GM12891 (cell line): ENCODE data around the gene OTOG.

ENCODE experiments used
- DNase-seq: peaks from one replicate; pipeline ENCODE4 v3.0.0; 2011; ENCODE audit warnings: low spot score; ENCODE audit not compliant: insufficient read length
- FAIRE-seq: peaks from 2 replicates; lab custom pipeline; 2011; peaks lifted over from hg19 to GRCh38; lab: Jason Lieb, UNC
- PAX5 ChIP-seq: IDR thresholded peaks from 2 replicates; pipeline ENCODE4 v1.6.1; 2011; ENCODE audit warnings: low read length, moderate library complexity, mild to moderate bottlenecking; ENCODE audit not compliant: insufficient read depth, severe bottlenecking
- POLR2A ChIP-seq: IDR thresholded peaks from 2 replicates; pipeline ENCODE4 v1.6.1; 2011; ENCODE audit warnings: low read depth, low read length, control low read depth
- POLR2AphosphoS5 ChIP-seq: IDR thresholded peaks from 2 replicates; pipeline ENCODE4 v1.6.1; 2011; ENCODE audit warnings: low read depth, low read length, control low read depth
- POU2F2 ChIP-seq: IDR thresholded peaks from 2 replicates; pipeline ENCODE4 v1.6.1; 2011; ENCODE audit warnings: low read depth, mild to moderate bottlenecking, control low read depth, low read length, moderate library complexity
- SPI1 ChIP-seq: IDR thresholded peaks from 2 replicates; pipeline ENCODE4 v1.6.1; 2011; ENCODE audit warnings: low read depth, low read length, control low read depth
- TAF1 ChIP-seq: IDR thresholded peaks from 2 replicates; pipeline ENCODE4 v1.6.1; 2011; ENCODE audit warnings: low read depth, low read length, control low read depth

The OTOG gene

DNA sequence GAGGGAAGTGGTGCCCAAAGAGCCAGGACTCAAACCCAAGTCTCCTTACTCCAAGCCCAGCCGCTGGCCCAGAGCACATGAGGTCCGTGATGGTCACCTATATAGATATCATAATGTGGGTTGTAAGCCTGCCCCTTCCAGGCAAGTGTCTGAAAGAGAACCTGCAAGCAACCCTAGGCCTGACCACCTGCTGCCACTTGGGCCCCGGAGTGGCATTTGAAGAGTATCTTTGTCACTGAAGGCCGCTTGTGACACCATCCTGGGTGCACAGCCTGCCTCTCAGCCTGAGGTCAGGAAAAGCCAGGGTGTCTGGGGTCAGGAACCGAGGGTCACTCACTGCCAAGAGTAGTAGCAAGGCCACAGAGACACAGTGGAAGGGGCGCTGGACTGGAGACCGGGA, 32.4 kb downstream of the OTOG start:
- no peak for TF ChIP-seq PAX5
- TF ChIP-seq POU2F2 = no peak
- TF ChIP-seq SPI1 = no peak
- no peak for TF ChIP-seq POLR2AphosphoS5
- no peak for TF ChIP-seq TAF1
- TF ChIP-seq POLR2A = no peak
- DNase-seq (no peak), FAIRE-seq (no peak)

DNA sequence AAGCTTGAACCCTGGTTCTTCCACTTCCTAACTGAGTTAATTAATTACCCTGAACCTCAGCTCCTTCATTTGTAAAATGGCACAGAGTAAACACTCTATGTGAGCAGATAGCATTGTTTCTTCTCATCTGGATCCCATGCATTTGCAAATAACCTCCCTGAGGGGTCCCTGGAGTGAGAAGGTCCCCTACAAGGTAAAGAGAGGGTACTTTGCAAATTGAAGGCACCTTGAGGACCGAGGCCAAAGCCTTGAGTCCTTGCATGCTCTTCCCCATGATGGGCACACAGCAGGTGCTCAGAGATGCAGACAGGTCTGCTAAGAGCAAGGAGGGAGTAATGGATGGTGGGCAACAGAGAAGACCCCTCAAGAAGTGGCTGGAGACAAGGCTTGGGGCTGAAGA, 33.2 kb downstream of the OTOG start:
- no peak for FAIRE-seq
- TF ChIP-seq TAF1 (no peak), PAX5 (no peak), POU2F2 (no peak), SPI1 (no peak), POLR2AphosphoS5 (no peak), POLR2A (no peak)
- DNase-seq = no peak

DNA sequence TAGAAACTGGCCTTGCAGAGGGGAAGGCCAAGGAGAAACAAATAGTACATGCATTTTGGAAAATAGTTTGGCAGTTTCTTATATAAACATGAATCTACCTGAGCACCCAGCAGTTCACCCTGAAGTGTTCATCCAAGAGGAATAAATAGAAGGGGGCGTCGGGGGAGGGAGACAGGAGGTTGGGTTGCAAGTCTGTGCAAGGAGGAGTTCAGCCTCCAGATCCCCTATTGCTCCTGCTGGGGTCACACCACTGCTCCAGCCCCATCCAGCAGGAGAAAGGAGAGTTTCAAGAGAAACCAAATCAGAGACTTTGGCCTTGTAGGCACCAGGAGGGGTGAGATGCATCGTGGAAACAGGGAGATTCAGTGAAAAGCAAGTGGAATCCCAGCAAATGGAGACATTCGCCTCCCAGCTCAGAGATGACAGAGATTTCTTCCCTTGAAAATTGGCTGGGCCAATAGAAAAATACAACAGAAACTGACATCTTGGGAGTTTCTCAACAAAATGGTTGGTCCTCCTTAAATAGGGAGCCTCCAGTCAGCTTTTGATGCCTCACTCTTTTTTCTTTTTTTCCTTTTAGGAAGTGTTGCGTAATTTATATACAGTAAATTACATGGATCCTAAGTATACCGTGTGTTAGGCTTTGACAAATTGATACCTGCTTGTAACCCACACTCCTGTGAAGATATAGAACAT, 34.1 kb downstream of the OTOG start:
- no peak for DNase-seq
- FAIRE-seq = no peak
- no peak for TF ChIP-seq TAF1
- TF ChIP-seq POLR2AphosphoS5 = no peak
- TF ChIP-seq SPI1 = no peak
- TF ChIP-seq POLR2A = no peak
- TF ChIP-seq POU2F2 = no peak
- TF ChIP-seq PAX5 = no peak

DNA sequence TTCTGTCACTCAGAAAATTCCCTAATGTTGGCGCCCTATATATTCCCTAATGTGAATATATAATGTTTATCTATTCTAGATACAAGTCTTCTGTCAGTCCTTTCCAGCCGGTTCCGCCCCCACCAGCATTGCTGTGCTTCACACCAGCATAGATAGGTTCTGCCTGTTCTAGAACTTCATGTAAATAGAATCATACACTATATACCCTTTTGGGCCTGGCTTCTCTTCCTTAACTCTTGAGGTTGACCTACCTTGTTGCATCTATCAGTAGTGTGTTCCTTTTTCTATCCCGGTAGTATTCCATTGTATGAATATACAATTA, 34.6 kb downstream of the OTOG start:
- DNase-seq (no peak), FAIRE-seq (no peak)
- no peak for TF ChIP-seq POU2F2
- TF ChIP-seq POLR2AphosphoS5 = no peak
- no peak for TF ChIP-seq TAF1
- TF ChIP-seq PAX5 = no peak
- TF ChIP-seq POLR2A = no peak
- no peak for TF ChIP-seq SPI1

DNA sequence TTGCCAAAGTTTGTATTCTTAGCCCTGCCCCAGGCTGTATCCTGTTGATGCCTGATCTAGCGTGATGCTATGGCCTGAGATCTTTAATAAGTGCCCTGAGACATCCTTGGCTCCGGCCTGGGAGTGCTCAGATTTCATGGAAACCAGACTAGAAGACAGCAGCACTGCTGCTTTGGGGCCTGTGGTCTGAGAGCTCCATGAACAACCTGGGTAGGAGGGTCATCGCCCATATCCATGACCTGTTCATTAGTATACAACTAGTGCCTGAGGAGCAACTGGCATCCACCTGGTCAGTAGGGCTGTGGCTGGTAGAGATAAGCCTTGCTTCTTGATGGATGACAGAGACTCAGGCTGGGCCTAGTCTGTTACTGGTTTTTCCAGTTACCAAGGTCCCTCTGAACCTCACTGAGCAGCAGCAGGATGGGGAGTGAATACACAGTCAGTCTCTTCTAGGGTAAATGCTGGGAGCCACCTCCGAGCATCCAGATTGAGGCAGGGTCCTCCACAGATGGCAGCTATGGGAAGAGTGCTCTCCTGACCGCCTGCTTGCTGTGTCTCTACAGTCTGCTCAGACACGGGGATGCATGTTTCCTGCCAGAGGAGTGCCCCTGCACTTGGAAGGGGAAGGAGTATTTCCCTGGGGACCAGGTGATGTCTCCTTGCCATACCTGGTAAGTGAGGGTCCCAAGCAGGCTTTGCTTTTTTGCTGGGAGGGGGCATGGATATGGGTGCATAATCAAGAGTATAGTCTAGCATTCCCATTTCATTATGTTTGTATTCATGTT, 39.0 kb downstream of the OTOG start:
- TF ChIP-seq POU2F2 (no peak), TAF1 (no peak)
- FAIRE-seq (no peak), DNase-seq (no peak)

DNA sequence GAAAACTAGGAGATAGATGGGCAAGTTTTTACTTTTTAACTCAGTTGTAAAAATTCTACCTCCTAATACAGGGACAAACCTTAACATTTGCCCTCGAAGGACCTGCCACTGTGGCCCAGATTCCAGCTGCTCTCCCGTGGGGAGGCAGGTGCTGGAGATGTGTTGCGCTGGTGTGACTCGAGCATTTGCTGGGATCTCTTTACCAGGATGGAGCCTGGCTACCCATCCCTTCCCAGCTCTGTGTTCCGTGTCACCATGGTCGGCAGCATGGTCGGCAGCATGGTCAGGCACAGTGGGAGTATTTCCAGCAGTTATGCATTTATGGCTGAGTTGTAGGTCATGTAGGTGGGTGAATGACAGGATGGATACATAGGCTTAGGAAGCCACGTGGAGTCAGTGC, 41.1 kb downstream of the OTOG start:
- no peak for DNase-seq
- no peak for TF ChIP-seq SPI1
- no peak for TF ChIP-seq POLR2AphosphoS5
- no peak for TF ChIP-seq TAF1
- no peak for TF ChIP-seq PAX5
- no peak for TF ChIP-seq POLR2A
- no peak for TF ChIP-seq POU2F2
- no peak for FAIRE-seq

DNA sequence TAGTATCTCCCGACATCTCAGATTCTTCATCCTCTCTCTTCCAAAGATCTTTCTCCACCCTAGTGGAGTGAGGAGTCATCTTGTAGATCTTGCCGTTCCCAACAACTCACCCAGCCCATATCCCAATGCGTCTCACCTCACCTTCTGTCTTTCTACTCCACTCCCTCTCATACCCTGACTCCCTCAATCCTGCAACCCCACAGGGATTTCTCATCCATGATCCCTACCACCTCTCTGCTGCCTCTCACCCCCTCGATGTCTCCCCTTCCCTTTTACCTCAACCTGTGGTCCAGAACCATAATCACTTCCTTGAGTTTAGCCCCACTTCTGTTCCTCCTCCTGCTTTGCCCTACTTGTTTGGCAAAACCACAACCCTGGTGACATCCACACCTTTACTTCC, 41.7 kb downstream of the OTOG start:
- DNase-seq = no peak
- TF ChIP-seq POLR2A (no peak), POU2F2 (no peak), TAF1 (no peak), POLR2AphosphoS5 (no peak), SPI1 (no peak), PAX5 (no peak)
- FAIRE-seq = no peak

DNA sequence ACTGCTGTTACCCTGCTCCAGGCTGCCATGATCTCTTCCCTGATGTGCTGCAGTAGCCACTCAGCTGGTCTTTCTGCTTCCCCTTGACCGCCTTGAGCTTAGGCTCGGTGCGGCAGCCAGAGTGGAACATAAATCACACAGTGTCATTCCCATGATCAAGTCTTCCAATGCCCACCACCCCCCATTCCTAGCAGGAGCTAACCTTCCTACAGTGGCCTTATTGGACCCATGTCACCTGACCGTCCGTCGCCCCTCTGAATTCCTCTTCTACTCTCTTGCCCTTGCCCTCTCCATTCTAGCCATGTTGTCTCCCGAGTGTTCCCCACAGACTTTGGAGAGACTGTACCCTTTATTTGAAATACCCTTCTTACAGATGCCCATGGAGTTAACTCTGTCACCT, 43.4 kb downstream of the OTOG start:
- FAIRE-seq (no peak), DNase-seq (no peak)
- no peak for TF ChIP-seq SPI1
- no peak for TF ChIP-seq POLR2AphosphoS5
- no peak for TF ChIP-seq PAX5
- TF ChIP-seq POU2F2 = no peak
- no peak for TF ChIP-seq TAF1
- TF ChIP-seq POLR2A = no peak

DNA sequence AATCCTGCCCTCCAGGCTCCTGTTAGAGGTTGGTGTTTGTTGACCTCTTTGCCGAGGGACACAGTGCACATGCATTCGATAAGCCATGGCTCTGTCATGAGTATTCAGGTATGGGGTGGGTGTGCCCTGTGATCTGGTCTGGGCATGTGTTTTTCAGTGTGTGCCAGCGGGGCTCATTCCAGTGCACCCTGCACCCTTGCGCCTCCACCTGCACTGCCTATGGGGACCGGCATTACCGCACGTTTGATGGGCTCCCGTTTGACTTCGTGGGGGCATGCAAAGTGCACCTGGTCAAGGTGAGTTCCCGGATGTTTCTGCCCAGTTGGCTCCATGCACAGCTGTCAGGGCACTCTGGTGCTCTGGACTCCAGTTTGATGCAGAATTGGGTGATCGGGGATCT, 44.2 kb downstream of the OTOG start:
- no peak for TF ChIP-seq POLR2AphosphoS5
- TF ChIP-seq SPI1 = no peak
- TF ChIP-seq POU2F2 = no peak
- TF ChIP-seq POLR2A = no peak
- no peak for TF ChIP-seq PAX5
- no peak for TF ChIP-seq TAF1
- DNase-seq (no peak), FAIRE-seq (no peak)

DNA sequence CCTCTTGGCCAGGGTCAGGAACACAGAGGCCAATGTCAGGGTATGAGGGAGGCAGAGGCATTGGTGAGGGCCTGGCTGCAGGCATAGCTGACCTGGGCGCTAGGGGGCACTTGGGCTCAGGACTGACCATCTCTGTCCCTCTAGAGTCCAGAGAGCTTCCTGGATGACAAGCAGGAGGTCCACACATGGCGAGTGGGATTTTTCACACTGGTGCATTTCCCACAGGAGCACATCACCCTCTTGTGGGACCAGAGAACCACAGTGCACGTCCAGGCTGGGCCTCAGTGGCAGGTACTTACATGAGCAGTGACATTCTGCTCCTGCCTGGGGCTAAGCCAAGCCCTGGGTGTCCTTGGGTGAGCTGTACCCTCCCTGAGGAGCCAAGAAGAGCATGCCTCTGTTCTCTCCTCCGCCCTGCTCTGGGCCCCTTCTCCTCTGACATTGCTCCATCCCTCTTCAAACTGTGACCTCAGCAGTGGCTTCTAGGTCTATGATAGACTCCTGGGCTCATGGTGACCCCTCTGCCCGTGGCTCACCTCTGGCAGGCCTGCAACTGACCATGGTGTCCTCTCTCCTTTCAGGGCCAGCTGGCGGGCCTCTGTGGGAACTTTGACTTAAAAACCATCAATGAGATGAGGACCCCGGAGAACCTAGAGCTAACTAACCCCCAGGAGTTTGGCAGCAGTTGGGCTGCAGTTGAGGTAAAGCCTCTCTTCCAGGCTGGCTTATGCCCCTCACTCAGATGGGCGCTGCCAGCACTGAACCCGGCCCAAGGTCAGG, 46.6 kb downstream of the OTOG start:
- TF ChIP-seq SPI1 (no peak), TAF1 (no peak), POLR2AphosphoS5 (no peak), PAX5 (no peak), POLR2A (no peak), POU2F2 (no peak)
- DNase-seq (no peak), FAIRE-seq (no peak)
